Embryonic facial prominence (tissue), 1 donor: ENCODE data around the gene HAND1.

Experiments
- DNase-seq: peaks from one replicate; pipeline ENCODE4 v3.0.0-alpha.2; 2016; ENCODE audit errors: extremely low spot score

Gene HAND1

GRCh38 chr5:154506049-154506715 lies 28.2 kb upstream of the HAND1 start:
- DNase-seq = no peak

GRCh38 chr5:154505567-154505966 lies 27.5 kb upstream of the HAND1 start:
- DNase-seq = no peak

- no peak for DNase-seq
Observed at GRCh38 chr5:154503698-154504039, 25.6 kb upstream of the HAND1 start.

GRCh38 chr5:154502180-154502579 lies 24.2 kb upstream of the HAND1 start:
- DNase-seq = no peak

- DNase-seq = no peak
Observed at GRCh38 chr5:154501566-154501965, 23.5 kb upstream of the HAND1 start.

- no peak for DNase-seq
Observed at GRCh38 chr5:154498994-154499393, 21.0 kb upstream of the HAND1 start.

GRCh38 chr5:154498591-154498990 lies 20.6 kb upstream of the HAND1 start:
- no peak for DNase-seq

- no peak for DNase-seq
Observed at GRCh38 chr5:154494036-154494435, 16.0 kb upstream of the HAND1 start.

- DNase-seq = no peak
Observed at GRCh38 chr5:154493274-154493673, 15.2 kb upstream of the HAND1 start.

- DNase-seq = no peak
Observed at GRCh38 chr5:154491941-154492340, 13.9 kb upstream of the HAND1 start.

- no peak for DNase-seq
Observed at GRCh38 chr5:154487541-154487940, 9.5 kb upstream of the HAND1 start.

- no peak for DNase-seq
Observed at GRCh38 chr5:154486427-154486866, 8.4 kb upstream of the HAND1 start.

GRCh38 chr5:154485850-154486426 lies 7.9 kb upstream of the HAND1 start:
- no peak for DNase-seq

- no peak for DNase-seq
Observed at GRCh38 chr5:154485096-154485491, 7.1 kb upstream of the HAND1 start.

- DNase-seq = no peak
Observed at GRCh38 chr5:154484393-154485095, 6.5 kb upstream of the HAND1 start.

GRCh38 chr5:154483654-154484392 lies 5.8 kb upstream of the HAND1 start:
- no peak for DNase-seq

- no peak for DNase-seq
Observed at GRCh38 chr5:154482528-154483449, 4.8 kb upstream of the HAND1 start.

- DNase-seq = no peak
Observed at GRCh38 chr5:154481584-154482381, 3.8 kb upstream of the HAND1 start.

- no peak for DNase-seq
Observed at GRCh38 chr5:154480847-154481246, 2.8 kb upstream of the HAND1 start.

- DNase-seq = no peak
Observed at GRCh38 chr5:154479944-154480750, 2.1 kb upstream of the HAND1 start.
